HG02642 (cell line): ENCODE data around the gene ADAM23.

Experiments used
- ATAC-seq: cut with Tn5 transposase; IDR thresholded peaks from one replicate; pipeline ENCODE4 v1.9.1; 2021; ENCODE audit warnings: mild to moderate bottlenecking; ENCODE audit not compliant: unreplicated experiment, poor library complexity

ADAM23 gene

DNA sequence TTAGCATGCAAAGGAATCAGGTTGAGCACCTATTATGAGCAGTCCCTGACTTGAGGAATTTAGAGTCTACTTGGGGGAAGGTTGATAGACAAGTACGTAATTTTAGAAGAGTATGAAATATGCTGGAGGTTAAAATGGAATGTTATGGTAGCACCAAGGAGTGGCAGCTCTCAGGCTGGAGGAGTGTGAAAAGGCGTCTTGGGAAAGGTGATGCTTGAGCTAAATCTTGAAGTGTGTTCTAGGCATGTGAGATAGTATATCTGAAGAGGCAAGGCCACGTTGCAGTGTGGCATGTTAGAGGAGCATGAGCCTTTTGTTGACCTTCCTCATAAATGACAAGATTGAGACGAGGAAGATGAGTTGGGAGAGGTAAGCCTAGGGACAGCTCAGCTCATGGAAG lies 39.3 kb downstream of the ADAM23 start:
- ATAC-seq = no peak

DNA sequence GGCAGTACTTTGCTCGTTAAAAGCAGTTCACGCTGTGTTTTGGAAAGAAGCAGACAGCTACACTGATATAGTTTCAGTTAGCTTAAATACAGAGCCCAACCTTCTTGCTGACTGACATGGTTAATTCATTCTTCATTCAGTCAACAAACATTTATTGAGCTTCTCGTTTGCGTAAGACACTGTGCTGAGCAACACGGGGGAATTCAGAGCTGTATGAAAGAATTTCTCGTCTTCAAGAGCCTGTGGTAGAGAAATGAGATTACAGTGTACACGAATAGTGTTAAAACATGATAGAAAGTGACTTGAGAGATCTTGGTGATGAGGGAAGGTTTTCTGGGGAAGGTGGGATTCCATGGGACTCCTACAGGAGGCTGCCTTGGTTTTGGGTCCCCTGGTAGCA lies 44.7 kb downstream of the ADAM23 start:
- no peak for ATAC-seq

DNA sequence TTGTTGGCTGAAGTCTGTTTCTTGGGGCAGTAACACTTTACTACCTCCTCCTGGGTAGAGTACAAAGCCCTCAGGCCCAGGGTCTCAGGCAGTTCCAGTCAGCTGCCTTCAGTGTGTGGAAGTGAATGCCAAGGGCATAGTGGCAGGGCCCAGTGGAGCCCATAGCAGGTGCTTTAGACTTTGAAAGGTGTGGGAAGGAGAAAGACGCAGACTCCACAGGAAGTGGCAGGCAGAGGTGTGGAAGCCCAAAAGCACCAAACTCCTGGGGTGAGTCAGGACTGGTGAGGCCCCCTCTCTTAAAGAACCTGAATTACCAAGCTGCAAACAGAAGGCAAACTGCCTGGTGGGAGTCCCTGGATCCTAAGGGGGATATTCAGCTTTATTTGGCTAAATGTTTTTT lies 45.3 kb downstream of the ADAM23 start:
- ATAC-seq = no peak

DNA sequence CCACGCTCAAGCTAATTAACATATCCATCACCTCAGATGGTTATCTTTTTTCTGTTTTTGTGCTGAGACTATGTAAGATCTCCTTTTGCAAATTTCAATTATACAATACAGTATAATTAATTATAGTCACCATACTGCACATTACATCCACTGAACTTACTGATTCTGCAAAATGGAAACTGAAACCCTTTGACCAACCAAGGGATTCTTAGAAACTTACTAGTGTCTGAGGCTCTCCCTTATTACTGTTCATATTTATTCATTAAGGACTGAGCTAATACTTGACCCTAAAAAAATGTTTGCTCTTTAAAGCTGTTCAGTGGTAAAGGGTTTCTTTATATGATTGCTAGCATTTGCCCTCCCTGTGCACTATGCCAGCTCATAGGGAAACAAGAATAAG lies 50.7 kb downstream of the ADAM23 start:
- no peak for ATAC-seq

DNA sequence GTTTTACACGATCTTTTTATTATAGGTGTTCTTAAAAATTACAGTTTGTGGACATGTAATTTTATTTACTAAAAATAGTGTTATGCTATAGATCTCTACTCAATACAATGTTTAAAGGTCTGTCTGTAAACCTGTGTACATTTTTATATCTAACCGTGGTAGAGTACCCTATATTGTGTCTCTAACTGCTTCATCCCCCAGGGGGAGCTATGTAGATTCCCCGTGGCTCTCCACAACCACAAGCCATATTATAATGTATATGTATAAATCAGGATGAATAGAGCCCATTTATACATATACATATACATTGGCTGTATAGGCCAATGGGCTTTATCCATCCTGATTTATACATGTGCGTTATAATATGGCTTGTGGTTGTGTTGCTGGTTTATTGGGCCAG lies 59.4 kb downstream of the ADAM23 start:
- ATAC-seq = no peak

DNA sequence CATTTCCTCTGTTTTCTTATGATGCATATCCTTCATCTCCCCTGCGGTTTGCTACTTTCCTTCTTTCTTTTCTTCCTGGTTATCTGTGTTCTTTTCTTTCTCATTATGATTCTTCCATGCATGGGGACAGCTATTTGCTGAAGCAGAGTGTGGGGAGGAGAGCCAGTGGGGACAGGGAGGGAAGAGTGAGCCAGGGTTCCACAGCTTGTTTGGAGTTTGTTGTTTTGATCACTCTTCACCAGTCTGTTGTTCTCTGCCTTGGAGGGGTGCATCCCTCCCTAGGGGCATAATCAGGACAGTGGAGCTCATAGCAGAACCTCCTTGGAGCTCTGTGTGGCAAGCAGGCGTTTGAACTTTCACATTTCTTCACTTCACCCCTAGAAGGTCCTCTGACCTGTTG lies 68.0 kb downstream of the ADAM23 start:
- ATAC-seq = no peak

DNA sequence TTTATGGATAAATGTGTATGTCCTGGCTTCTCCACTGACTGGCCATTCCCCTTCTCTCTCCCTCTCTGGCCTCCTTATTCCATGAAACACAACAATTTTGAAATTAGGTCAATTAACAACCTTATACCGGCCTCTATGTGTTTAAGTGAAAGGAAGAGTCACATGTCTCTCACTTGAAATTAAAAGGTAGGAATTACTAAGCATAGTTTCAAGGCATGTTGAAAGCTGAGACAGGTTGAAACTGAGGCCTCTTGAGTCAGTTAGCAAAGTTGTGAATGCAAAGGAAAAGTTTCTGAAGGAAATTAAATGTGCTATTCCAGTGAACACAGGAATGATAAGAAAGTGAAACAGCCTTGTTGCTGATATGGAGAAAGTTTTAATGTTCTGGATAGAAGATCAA lies 69.7 kb downstream of the ADAM23 start:
- ATAC-seq = no peak

DNA sequence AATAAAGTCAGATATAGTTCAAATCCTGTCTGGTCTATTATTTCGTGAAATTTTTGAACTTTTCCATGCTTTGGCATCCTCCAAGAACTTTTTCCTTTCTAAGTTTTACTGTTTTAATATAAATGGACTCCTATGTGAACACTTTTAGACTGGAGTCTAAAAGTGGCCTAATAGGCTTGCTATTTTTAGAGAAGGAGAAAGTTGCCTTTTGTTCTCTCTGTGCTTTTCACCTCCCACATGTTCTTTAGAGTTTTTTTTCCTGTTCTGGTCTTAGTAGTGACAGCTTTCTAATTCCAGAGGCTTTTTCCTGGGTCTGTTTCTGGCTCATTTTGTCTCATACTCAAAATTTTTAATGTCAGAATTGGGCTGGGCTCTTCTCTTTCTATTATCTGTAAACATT lies 72.2 kb downstream of the ADAM23 start:
- ATAC-seq = no peak

DNA sequence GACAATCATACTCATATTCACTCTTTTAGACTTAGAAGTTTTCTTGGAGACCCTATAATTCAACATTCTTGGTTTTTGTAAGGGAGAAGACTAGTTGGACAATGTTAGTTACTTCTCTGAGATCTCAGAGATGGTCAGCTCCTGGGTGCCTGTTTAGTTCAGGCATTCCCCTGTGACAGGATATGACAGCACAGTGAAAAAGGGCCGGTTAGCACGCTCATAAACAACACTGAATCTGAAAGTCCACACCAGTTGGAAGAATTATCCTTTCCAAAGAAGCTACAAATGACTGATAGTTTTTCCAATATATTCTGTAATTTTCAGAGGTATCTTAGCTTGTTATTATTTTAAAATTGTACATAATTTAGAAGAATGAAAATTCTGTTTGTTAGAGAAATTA lies 75.7 kb downstream of the ADAM23 start:
- no peak for ATAC-seq

DNA sequence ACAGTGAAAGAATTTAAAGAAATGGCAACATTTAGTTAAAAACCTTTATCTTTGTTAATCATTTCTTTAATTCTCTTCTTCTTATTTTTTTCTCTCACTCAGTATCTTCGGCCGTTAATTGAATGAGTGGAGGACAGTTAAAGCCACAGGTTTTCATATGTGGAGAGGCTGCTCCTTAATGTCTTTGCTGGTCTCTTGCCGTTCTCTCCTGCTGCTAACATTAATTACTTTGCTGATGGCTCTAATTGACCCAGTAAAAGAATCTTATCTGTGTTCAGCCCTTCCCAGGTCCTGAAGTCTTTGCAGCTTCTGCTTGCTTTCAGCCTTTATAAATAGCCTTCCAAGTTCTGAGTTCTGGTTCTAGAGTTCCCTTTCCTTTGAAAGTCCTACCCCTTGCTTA lies 77.1 kb downstream of the ADAM23 start:
- no peak for ATAC-seq

DNA sequence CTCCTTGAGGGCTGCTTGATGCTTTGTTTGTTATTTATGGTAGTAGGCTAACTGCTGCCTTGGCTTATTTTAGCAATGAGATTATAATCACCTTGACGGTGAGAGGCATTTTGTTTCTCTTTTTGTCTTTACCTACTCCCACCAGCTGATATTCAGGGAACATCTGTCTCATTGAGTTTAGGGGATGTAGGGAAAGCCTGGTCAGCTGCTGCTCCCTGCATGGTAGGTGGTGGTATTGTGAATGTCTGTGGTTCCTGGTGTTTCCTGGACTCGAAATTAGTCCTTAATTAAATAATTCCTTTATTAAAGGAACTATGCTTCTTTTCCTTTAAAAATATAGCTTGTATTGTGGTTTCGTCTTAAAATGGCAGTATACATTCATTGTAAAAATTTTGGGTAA lies 77.8 kb downstream of the ADAM23 start:
- ATAC-seq = no peak

DNA sequence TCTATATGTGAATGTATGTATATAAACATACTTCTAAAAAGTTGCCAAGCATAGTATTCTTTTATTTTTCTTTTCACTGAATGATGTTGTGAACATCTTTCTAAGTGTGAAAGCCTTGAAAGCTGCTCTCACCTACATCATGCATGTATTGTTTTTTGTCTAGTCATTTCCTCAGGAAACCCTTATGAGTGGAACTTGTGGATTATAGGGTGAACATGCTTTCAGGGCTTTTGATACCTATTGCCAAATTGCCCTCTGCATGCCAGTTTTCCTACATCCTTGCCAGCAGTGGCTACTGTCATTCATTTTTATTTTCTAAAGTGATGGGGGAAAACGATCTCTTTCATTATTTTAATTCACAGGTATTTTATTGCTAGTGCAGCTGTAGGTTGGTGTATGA lies 78.3 kb downstream of the ADAM23 start:
- no peak for ATAC-seq

DNA sequence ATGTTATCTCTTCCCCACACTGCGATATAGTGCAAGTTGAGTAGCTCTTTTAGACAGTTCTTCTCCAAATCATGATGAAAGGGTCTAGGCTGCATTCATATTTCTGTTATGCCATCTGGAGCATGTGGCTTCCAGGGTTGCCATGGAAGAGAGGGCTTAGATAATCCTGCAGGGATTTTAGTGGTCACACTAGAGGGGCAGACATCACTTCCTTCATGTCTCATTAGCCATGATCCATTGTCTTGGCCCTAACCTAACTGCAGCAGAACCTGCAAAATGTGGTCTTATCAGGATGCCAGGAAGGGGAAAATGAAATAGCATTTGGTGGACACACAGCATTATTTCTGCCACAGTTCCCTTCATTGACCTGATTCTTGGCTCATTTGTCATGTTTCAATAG lies 83.1 kb downstream of the ADAM23 start:
- ATAC-seq = no peak

DNA sequence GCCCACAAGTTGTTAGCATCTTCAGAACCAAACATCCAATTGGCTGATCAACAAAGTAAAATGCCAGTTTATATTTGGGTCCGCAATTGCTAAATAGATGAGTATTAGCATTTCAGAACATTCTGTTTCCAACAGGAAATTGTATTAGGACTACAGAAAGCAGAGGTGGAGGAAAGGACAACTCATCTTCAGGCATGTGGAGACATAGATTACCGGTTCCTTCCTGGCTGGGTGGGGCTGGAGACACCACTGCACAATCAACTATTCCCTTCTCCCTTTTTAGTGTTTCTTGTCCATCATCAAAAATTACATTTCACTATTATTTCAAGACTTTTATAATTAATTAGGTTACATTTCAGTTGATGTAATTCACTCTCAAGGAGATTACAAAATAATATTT lies 83.8 kb downstream of the ADAM23 start:
- ATAC-seq = no peak

DNA sequence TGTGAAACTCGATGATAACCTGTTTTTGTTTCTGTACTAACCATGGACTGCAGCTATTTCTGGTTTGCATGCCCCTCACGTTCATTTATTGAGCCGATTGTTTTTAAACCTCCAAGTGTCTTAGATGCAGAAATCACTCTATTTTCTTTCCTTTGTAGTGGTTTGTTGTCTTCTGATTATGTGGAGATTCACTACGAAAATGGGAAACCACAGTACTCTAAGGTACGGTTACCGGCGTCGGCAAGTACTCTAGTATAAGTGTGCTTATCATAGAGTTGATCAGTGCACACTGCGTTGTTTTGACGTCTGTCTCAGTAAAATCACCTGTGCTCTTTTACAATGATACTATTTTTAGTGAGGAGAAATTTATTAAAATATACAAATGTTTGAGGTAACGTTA lies 87.4 kb downstream of the ADAM23 start:
- ATAC-seq = no peak

DNA sequence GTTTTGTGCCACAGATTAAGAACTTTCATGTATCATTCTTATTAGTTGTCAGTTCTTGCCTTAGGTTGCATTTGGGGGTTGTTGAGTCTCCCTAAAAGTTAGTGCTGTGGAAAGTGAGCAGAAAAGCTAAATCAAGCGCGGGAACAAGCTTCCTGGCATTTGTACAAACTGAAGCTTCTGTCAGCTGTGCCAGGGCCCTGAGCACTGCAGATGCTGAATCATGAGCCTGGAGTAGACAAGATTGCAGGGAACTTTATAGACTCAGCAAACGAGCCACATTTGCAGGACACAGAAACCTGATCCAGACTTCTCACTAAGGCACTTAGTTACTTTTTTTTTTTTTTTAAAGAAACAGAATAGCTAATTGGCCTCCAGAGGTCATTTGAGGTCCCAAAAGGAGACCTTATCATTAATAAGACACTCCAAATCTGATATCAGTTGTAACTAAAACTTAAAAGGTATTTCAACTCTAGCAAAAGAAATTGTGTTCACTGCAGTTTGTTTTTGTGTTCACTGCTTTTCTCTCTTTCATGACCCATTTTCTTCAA lies 88.7 kb downstream of the ADAM23 start:
- ATAC-seq = no peak

DNA sequence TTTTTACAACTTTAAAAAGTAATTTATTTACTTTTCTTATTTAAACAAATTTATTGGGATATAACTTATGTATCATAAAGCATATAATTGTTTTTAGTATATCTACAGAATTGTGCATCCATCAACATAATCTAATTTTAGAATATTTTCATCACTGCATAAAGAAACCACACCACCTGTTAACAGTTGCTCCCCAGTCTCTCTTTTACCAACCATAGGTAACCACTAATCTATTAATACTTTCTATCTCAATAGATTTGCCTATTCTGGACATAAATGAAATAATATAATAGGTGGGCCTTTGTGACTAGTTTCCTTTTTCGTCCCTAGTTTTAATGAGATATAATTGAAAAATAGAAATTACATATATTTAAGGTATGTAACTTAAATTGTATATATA lies 90.6 kb downstream of the ADAM23 start:
- ATAC-seq = no peak

DNA sequence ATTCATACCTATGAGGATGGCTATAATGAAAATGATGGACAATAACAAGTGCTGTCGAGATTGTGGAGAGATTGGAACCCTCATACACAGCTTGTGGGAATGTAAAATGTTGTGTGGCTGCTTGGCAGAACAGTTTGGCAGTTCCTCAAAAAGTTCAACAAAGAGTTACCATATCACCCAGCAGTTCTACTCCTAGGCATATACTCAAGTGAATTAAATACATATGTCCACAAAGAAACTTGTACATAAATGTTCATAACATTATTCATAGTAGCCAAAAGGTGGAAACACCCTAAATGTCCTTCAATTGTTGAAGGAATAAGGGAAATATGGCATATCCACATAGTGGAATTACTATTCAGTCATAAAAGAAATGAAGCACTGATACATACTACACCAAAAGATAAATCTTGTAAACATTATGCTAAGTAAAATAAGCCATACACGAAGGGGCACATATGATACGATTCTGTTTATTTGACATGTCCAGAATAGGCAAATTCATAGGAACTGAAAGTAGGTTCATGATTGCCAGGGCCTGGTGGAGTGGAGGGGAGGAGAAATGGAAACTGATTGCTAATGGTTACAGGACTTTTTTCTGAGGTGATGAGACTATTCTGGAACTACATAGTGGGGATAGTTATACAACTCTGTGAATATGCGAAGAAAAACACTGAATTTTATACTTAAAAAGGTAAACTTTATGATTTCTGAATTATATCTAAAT lies 92.1 kb downstream of the ADAM23 start:
- ATAC-seq = peak; percentile 65

DNA sequence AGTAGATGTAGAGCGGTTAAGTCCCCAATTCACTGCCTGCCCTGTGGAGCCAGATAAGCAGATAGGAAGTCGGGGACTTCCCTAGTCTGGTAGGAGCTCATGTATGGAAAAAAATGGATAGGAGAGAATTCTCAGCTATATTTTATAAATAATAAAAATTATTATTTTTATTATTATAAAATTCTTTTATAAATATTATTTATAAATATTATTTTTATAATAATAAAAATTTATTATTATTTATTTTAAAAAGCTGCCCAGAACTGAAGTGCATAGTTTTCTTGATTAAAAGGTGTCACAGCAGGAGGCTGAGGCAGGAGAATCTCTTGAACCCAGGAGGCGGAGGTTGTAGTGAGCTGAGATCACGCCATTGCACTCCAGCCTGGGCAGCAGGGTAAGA lies 97.4 kb downstream of the ADAM23 start:
- no peak for ATAC-seq

DNA sequence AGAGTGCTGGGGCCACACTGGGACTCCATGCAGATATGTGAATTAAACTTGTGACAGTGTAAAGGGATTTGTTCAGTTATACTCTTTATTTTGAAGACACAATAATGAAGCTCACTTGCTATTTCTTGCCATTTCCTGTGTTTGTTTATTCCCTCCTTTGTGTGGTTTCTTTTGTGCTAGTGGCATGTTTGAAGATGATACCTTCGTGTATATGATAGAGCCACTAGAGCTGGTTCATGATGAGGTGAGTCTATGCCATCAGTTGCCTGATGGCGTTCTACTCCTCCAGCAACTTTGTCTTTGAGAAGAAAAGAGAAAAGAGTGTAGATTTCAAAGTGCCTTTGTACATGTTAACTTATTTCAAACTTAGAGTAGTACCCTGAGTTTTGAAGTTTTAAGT lies 99.7 kb downstream of the ADAM23 start:
- ATAC-seq = no peak

DNA sequence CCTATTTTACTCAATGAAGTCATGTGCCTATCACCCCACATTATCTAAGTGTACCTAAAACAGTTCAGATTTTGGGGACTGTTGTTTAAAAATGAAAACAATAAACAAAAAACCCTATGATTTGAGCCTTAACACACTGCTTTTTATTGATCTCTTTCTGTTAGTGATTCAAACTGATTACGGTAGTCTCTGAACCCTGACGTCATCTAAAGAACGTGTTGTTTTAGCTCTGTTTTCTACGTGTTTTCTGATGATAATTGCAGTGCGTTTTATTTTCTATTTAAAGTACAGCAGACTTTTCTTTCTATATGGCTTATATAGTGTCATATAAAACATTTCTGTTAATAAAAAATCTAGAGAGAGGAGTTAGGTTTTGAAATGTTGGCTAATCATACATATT lies 105.1 kb downstream of the ADAM23 start:
- ATAC-seq = no peak

DNA sequence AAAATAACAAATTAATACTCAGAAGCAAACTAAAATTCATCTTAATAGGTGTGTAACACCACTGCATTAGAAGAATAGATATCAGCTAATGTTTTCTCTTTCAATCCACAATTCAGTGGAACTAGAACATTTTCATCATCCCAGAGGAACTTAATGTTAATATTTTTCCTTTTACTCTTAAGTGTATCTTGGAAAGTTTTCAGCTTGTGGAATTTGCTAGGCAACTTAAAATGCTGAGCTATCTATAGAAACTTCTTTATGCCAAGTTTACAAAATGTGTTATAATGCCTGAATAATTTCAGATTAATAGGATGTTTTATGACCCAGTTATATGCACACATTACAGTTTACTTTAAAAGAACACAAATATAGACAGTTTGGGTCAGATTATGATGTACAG lies 112.4 kb downstream of the ADAM23 start:
- no peak for ATAC-seq
